Gastrocnemius medialis (tissue), 4 donors: ENCODE data around the gene LRRC31. TPM values are rescaled to one million over a fixed set of nuclear protein-coding genes. Genes with fewer than 3 reads are reported as not detected.

Experiments
- ATAC-seq, 2 donors: fragments of 150-250 bp; one replicate each; pipeline ENCODE4 v1.9.1; 2016
- DNase-seq, 2 donors: peaks; one replicate each; pipeline ENCODE4 v3.0.0-alpha.2; 2019
- H3K27ac ChIP-seq, 4 donors: fragments of 200-600 bp; sonication (generic); 1 replicate in 1 of 4; 2 replicates in 3 of 4; pipeline ENCODE4 v1.5.1; 2016 to 2018; ENCODE audit warnings: mild to moderate bottlenecking in 2 of 4, moderate library complexity in 1 of 4
- H3K27me3 ChIP-seq, 3 donors: fragments of 200-600 bp; sonication (generic) in 2 of 3; 1 replicate in 1 of 3; 2 replicates in 2 of 3; pipeline versions ENCODE4 v1.5.1 to v1.6.0; 2016 to 2019; ENCODE audit warnings: mild to moderate bottlenecking in 1 of 3, moderate library complexity in 1 of 3
- H3K36me3 ChIP-seq, 2 donors: fragments of 200-600 bp; sonication (generic) in 1 of 2; one replicate each; pipeline ENCODE4 v1.5.1; 2017 to 2018
- H3K4me1 ChIP-seq, 2 donors: fragments of 200-600 bp; sonication (generic) in 1 of 2; one replicate each; pipeline ENCODE4 v1.5.1; 2016 to 2017; ENCODE audit warnings: mild to moderate bottlenecking in 2 of 2
- H3K4me3 ChIP-seq, 4 donors: fragments of 200-600 bp; sonication (generic) in 3 of 4; 1 replicate in 1 of 4; 2 replicates in 3 of 4; pipeline ENCODE4 v1.5.1; 2016 to 2019; ENCODE audit warnings: mild to moderate bottlenecking in 2 of 4
- H3K9me3 ChIP-seq, 3 donors: fragments of 200-600 bp; sonication (generic) in 2 of 3; 1 replicate in 1 of 3; 2 replicates in 2 of 3; pipeline ENCODE4 v1.5.1; 2016 to 2019
- CTCF ChIP-seq, 5 experiments: fragments of 450-650 bp in 3 of 5; fragments of 200-600 bp in 2 of 5; sonication (generic) in 2 of 5; IDR thresholded peaks in 4 of 5; conservative IDR thresholded peaks in 1 of 5; 1 replicate in 4 of 5; 2 replicates in 1 of 5; pipeline ENCODE4 v1.5.1; 2016 to 2019; ENCODE audit warnings: antibody characterized with exemption in 5 of 5, mild to moderate bottlenecking in 3 of 5, moderate library complexity in 3 of 5
- POLR2A ChIP-seq, 2 donors: fragments of 450-650 bp; IDR thresholded peaks; one replicate each; pipeline ENCODE4 v1.6.1; 2017; ENCODE audit warnings: antibody characterized with exemption in 2 of 2, mild to moderate bottlenecking in 2 of 2, moderate library complexity in 2 of 2
- in situ Hi-C, 4 donors: fragments of 200-750 bp; cut with MboI; loops; one replicate each; pipeline versions ENCODE4 v1.15.0 to v1.8.0; 2017; ENCODE audit warnings: low sequenced_read_pairs in 4 of 4
- intact Hi-C: fragments of 100-400 bp; cut with DNase I; formaldehyde crosslinking; loops from one replicate; pipeline ENCODE4 v1.15.1; 2023; ENCODE audit warnings: low total_unique reads
- total RNA-seq, 4 donors: library from RNA; depleted of rRNA; stranded (reverse); fragments of >200 nt; gene quantifications; one replicate each; pipeline versions ENCODE4 v1.1.0 to v1.2.3, GENCODE V29; 2016

Gene LRRC31
- total RNA-seq, 4 donors from 2014 or later: 0.24 to 0.42 TPM; not detected in 2

GRCh38 chr3:169827712-169828111, 42.0 kb downstream of the LRRC31 start:
- no peak for TF ChIP-seq CTCF (IDR thresholded peaks at IDR 0.05 in 4 of 5, conservative IDR thresholded peaks at IDR 0.05 in 1 of 5)
- TF ChIP-seq POLR2A (IDR thresholded peaks at IDR 0.05): no peak
- H3K4me3 ChIP-seq: no peak overlapping the region
- H3K9me3 ChIP-seq: no peaks in the 10 kb centered on the region
- H3K36me3 ChIP-seq: no peaks in the 10 kb centered on the region
- intact Hi-C loops (no loop called here), in situ Hi-C loops (no loop called here)
- no peaks in the 10 kb centered on the region for H3K4me1 ChIP-seq
- ATAC-seq (no peak), DNase-seq (no peak)
- H3K27me3 ChIP-seq: no peaks in the 10 kb centered on the region
- no peak overlapping the region for H3K27ac ChIP-seq

DNA sequence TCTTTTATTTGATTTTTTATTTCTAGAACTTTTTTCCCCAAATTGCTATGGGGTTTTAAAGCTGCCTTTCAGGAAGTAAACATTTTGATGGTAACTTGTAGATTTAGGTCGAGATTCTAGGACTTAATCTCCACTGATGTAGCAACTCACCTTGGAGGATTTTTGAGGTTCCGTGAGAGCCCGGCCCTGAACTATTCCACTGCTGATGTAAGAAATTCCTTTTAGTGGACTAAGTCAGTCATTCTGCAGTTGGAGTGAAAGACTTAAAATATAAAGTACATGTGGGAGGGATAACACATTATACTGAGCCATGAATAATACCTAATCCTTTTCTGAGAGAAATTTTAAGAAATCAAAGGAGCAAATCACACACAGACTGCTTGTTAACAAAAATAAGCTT, 44.4 kb downstream of the LRRC31 start:
- Histone ChIP-seq H3K4me3 (no peak overlapping the region), H3K27ac (no peak overlapping the region), H3K36me3 (no peaks in the 10 kb centered on the region), H3K9me3 (no peaks in the 10 kb centered on the region), H3K27me3 (peaks cover 3 to 6% (median 6%) of the 10 kb centered on the region in 3 donors), H3K4me1 (no peaks in the 10 kb centered on the region)
- in situ Hi-C loops: no loop called here
- no peak for ATAC-seq
- TF ChIP-seq POLR2A (IDR thresholded peaks at IDR 0.05) (no peak), CTCF (IDR thresholded peaks at IDR 0.05 in 4 of 5, conservative IDR thresholded peaks at IDR 0.05 in 1 of 5) (no peak)
- intact Hi-C loops: no loop called here
- DNase-seq: no peak

- DNase-seq: no peak
- no peak overlapping the region for H3K27ac ChIP-seq
- no peaks in the 10 kb centered on the region for H3K9me3 ChIP-seq
- ATAC-seq: no peak
- no peak for TF ChIP-seq POLR2A (IDR thresholded peaks at IDR 0.05)
- TF ChIP-seq CTCF (IDR thresholded peaks at IDR 0.05 in 4 of 5, conservative IDR thresholded peaks at IDR 0.05 in 1 of 5): no peak
- no peak overlapping the region for H3K4me3 ChIP-seq
- in situ Hi-C loops (no loop called here), intact Hi-C loops (no loop called here)
- peaks cover 3 to 6% (median 6%) of the 10 kb centered on the region in 3 donors for H3K27me3 ChIP-seq
- H3K36me3 ChIP-seq: no peaks in the 10 kb centered on the region
- H3K4me1 ChIP-seq: no peaks in the 10 kb centered on the region
Measured at GRCh38 chr3:169822983-169823382, 46.8 kb downstream of the LRRC31 start.

DNA sequence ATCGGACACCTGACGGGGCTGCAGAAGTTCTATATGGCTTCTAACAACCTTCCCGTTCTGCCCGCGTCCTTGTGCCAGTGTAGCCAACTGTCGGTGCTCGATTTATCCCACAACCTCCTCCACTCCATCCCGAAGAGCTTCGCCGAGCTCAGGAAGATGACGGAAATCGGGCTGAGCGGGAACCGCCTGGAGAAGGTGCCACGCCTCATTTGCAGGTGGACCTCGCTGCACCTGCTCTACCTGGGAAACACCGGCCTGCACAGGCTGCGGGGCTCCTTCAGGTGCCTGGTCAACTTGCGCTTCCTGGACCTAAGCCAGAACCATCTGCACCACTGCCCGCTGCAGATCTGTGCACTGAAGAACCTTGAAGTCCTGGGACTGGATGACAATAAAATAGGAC, 47.2 kb downstream of the LRRC31 start:
- Histone ChIP-seq H3K27me3 (peaks cover 3 to 6% (median 6%) of the 10 kb centered on the region in 3 donors), H3K4me1 (no peaks in the 10 kb centered on the region), H3K36me3 (no peaks in the 10 kb centered on the region), H3K27ac (no peak overlapping the region), H3K4me3 (no peak overlapping the region), H3K9me3 (no peaks in the 10 kb centered on the region)
- TF ChIP-seq CTCF (IDR thresholded peaks at IDR 0.05 in 4 of 5, conservative IDR thresholded peaks at IDR 0.05 in 1 of 5) (no peak), POLR2A (IDR thresholded peaks at IDR 0.05) (no peak)
- ATAC-seq (no peak), DNase-seq (no peak)
- intact Hi-C loops: no loop called here
- in situ Hi-C loops: no loop called here

- Histone ChIP-seq H3K36me3 (no peaks in the 10 kb centered on the region), H3K27me3 (peaks cover 3 to 6% (median 6%) of the 10 kb centered on the region in 3 donors), H3K9me3 (no peaks in the 10 kb centered on the region), H3K4me3 (no peak overlapping the region), H3K4me1 (no peaks in the 10 kb centered on the region), H3K27ac (no peak overlapping the region)
- in situ Hi-C loops: no loop called here
- DNase-seq: no peak
- no peak for ATAC-seq
- TF ChIP-seq POLR2A (IDR thresholded peaks at IDR 0.05) (no peak), CTCF (IDR thresholded peaks at IDR 0.05 in 4 of 5, conservative IDR thresholded peaks at IDR 0.05 in 1 of 5) (no peak)
- intact Hi-C loops: no loop called here
Measured at GRCh38 chr3:169822091-169822490, 47.6 kb downstream of the LRRC31 start.
